ENCODE data around the gene C6orf163.

Gene C6orf163

GRCh38 chr6:87408721-87409155, 64.1 kb downstream of the C6orf163 start:
- DNase-seq (ENCODE audit: low read depth in 2 of 2, low spot score in 1 of 2): no peak
